ENCODE measurements around the gene SPEF1. TPM values are rescaled to one million over a fixed set of nuclear protein-coding genes. Genes with fewer than 3 reads are reported as not detected.
A peak's percentile ranks its signal among the peaks of the same experiment; 100 is the strongest.

The SPEF1 gene
- total RNA-seq, 2 experiments from 2014 or later: not detected

- ATAC-seq (ENCODE audit: poor library complexity) (no peak), DNase-seq (no peak)
- ChIA-PET CTCF (interaction anchor here (0.7 to 2.8 kb wide), 2 partner anchors 17 to 285 kb away, joined by 3 to 8 read pairs; no protein-coding TSS in a partner anchor), POLR2A (interaction anchor here (1.4 to 3.5 kb wide), 6 partner anchors 13 to 32 kb away, joined by 3 to 88 read pairs (median 16); partner anchors contain the start of genes ADISSP, AP5S1, CENPB and SPEF1)
- Histone ChIP-seq H3K9me3 (ENCODE audit: control insufficient read depth in 1 of 2, insufficient read depth in 1 of 2, low read length in 2 of 2) (no peaks in the 10 kb centered on the region), H3K27me3 (ENCODE audit: control insufficient read depth in 1 of 2, insufficient read depth in 2 of 2, low read length in 2 of 2) (no peaks in the 10 kb centered on the region), H3K4me1 (ENCODE audit: insufficient read depth, low read length) (peaks cover 86% of the 10 kb centered on the region), H3K4me3 (ENCODE audit: low read length) (peak overlapping the region; percentile 96), H3K27ac (ENCODE audit: low read depth in 1 of 2, low read length in 2 of 2) (peak overlapping the region; percentile 67 to 78), H3K36me3 (ENCODE audit: insufficient read depth, low read length) (peaks cover 69% of the 10 kb centered on the region)
- Mint-ChIP-seq H3K9me3 (no peaks in the 10 kb centered on the region), H3K27ac (peak overlapping the region; percentile 95), H3K4me3 (peak overlapping the region; percentile 100), H3K36me3 (ENCODE audit: low read depth) (peaks cover 92% of the 10 kb centered on the region), H3K4me1 (ENCODE audit: low read depth) (peaks cover 75% of the 10 kb centered on the region), H3K27me3 (no peaks in the 10 kb centered on the region)
- intact Hi-C loops (cut with DNase I, micrococcal nuclease): no loop called here
- no peak for TF ChIP-seq CTCF (IDR thresholded peaks at IDR 0.05)
These were observed 19.1 kb upstream of the SPEF1 start for GRCh38 chr20:3800256-3800877.

GRCh38 chr20:3798908-3799248, 17.6 kb upstream of the SPEF1 start:
- intact Hi-C loops (cut with DNase I, micrococcal nuclease): loop anchor here (1.0 kb wide), 1 partner anchor 12 kb away; no protein-coding TSS in a partner anchor
- peak; percentile 37 for ATAC-seq (ENCODE audit: poor library complexity)
- H3K36me3 ChIP-seq (ENCODE audit: insufficient read depth, low read length): peaks cover 54% of the 10 kb centered on the region
- CTCF ChIA-PET: interaction anchor here (2.5 to 2.8 kb wide), 2 partner anchors 19 to 21 kb away, joined by 8 to 18 read pairs; partner anchors contain the start of gene AP5S1
- H3K4me3 ChIP-seq (ENCODE audit: low read length): peak overlapping the region; percentile 96
- Mint-ChIP-seq H3K27ac (peak overlapping the region; percentile 95), H3K4me3 (peak overlapping the region; percentile 100), H3K9me3 (no peaks in the 10 kb centered on the region), H3K36me3 (ENCODE audit: low read depth) (peaks cover 79% of the 10 kb centered on the region), H3K27me3 (no peaks in the 10 kb centered on the region), H3K4me1 (ENCODE audit: low read depth) (peaks cover 67% of the 10 kb centered on the region)
- peaks cover 80% of the 10 kb centered on the region for H3K4me1 ChIP-seq (ENCODE audit: insufficient read depth, low read length)
- no peak for DNase-seq
- POLR2A ChIA-PET: interaction anchor here (2.3 to 3.5 kb wide), 6 partner anchors 12 to 31 kb away, joined by 8 to 88 read pairs (median 16); partner anchors contain the start of genes ADISSP, AP5S1, CENPB and SPEF1
- H3K27ac ChIP-seq (ENCODE audit: low read depth in 1 of 2, low read length in 2 of 2): peak overlapping the region; percentile 67 to 78
- H3K9me3 ChIP-seq (ENCODE audit: control insufficient read depth in 1 of 2, insufficient read depth in 1 of 2, low read length in 2 of 2): no peaks in the 10 kb centered on the region
- no peaks in the 10 kb centered on the region for H3K27me3 ChIP-seq (ENCODE audit: control insufficient read depth in 1 of 2, insufficient read depth in 2 of 2, low read length in 2 of 2)
- no peak for TF ChIP-seq CTCF (IDR thresholded peaks at IDR 0.05)

GRCh38 chr20:3798373-3798768, 17.1 kb upstream of the SPEF1 start:
- peaks cover 62% of the 10 kb centered on the region for H3K4me1 Mint-ChIP-seq (ENCODE audit: low read depth)
- peaks cover 49% of the 10 kb centered on the region for H3K36me3 ChIP-seq (ENCODE audit: insufficient read depth, low read length)
- H3K9me3 ChIP-seq (ENCODE audit: control insufficient read depth in 1 of 2, insufficient read depth in 1 of 2, low read length in 2 of 2): no peaks in the 10 kb centered on the region
- ChIA-PET CTCF (interaction anchor here (0.6 to 2.8 kb wide), 4 partner anchors 11 to 45 kb away, joined by 3 to 18 read pairs (median 6); partner anchors contain the start of gene AP5S1), POLR2A (interaction anchor here (0.6 to 3.5 kb wide), 7 partner anchors 11 to 30 kb away, joined by 5 to 88 read pairs (median 16); partner anchors contain the start of genes ADISSP, AP5S1, CENPB and SPEF1)
- no peak for ATAC-seq (ENCODE audit: poor library complexity)
- intact Hi-C loops (cut with DNase I, micrococcal nuclease): no loop called here
- no peak for DNase-seq
- H3K36me3 Mint-ChIP-seq (ENCODE audit: low read depth): peaks cover 74% of the 10 kb centered on the region
- H3K4me3 Mint-ChIP-seq: peak overlapping the region; percentile 100
- H3K27me3 Mint-ChIP-seq: no peaks in the 10 kb centered on the region
- H3K9me3 Mint-ChIP-seq: no peaks in the 10 kb centered on the region
- no peaks in the 10 kb centered on the region for H3K27me3 ChIP-seq (ENCODE audit: control insufficient read depth in 1 of 2, insufficient read depth in 2 of 2, low read length in 2 of 2)
- H3K4me1 ChIP-seq (ENCODE audit: insufficient read depth, low read length): peaks cover 75% of the 10 kb centered on the region
- H3K27ac ChIP-seq (ENCODE audit: low read depth in 1 of 2, low read length in 2 of 2): peak overlapping the region; percentile 67 to 78
- TF ChIP-seq CTCF (IDR thresholded peaks at IDR 0.05): no peak
- H3K4me3 ChIP-seq (ENCODE audit: low read length): peak overlapping the region; percentile 96
- peak overlapping the region; percentile 95 for H3K27ac Mint-ChIP-seq
